Hepatocyte (in vitro differentiated cells): ENCODE measurements around the gene TBC1D7.

Experiments
- EZH2 ChIP-seq: fragments of 200-600 bp; sonication (generic); IDR thresholded peaks from 2 replicates; pipeline ENCODE4 v1.6.1; 2016; ENCODE audit warnings: antibody characterized with exemption, mild to moderate bottlenecking, borderline replicate concordance
- TF ChIP-seq, protein P1 (sequence below): fragments of 200-600 bp; sonication (generic); IDR thresholded peaks from 2 replicates; pipeline ENCODE4 v1.5.1; 2016; ENCODE audit warnings: antibody characterized with exemption, mild to moderate bottlenecking; ENCODE audit not compliant: poor library complexity

DNA sequence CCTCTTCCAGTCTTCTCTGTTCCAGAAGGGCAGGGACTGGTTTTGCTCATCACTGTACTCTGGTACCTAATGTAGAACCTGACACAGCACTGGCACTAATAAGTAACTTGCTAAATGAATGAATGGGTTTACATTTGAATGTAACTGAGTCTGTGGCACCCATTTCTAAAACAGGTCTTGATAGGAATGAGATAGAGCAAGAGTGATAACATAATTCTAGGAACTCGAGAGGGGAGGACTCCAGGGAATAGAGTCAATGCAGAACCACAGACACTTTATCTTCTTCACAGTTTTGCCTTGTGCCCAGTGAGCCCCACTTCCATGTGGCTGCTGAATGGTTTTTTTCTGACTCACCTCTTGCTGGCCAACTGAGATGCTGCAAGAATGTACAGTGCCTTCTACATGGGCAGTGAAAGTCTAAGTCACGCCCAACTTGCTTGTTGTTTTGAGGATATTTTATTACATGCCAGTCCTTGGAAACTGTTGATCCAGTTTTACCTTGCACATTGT is 61.1 kb downstream of the TBC1D7 start:
- no peak for TF ChIP-seq EZH2
- TF ChIP-seq, protein P1, sequence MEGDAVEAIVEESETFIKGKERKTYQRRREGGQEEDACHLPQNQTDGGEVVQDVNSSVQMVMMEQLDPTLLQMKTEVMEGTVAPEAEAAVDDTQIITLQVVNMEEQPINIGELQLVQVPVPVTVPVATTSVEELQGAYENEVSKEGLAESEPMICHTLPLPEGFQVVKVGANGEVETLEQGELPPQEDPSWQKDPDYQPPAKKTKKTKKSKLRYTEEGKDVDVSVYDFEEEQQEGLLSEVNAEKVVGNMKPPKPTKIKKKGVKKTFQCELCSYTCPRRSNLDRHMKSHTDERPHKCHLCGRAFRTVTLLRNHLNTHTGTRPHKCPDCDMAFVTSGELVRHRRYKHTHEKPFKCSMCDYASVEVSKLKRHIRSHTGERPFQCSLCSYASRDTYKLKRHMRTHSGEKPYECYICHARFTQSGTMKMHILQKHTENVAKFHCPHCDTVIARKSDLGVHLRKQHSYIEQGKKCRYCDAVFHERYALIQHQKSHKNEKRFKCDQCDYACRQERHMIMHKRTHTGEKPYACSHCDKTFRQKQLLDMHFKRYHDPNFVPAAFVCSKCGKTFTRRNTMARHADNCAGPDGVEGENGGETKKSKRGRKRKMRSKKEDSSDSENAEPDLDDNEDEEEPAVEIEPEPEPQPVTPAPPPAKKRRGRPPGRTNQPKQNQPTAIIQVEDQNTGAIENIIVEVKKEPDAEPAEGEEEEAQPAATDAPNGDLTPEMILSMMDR: no peak
